AG04449 (cell line): ENCODE data around the gene HK2.

Experiments
- CTCF ChIA-PET: fragments of 350-600 bp; formaldehyde crosslinking; extraction: SDS; loops from one replicate; lab custom pipeline; 2021; ENCODE audit warnings: antibody characterized with exemption; lab: Yijun Ruan, JAX
- POLR2A ChIA-PET: fragments of 400-600, 350-600 bp; formaldehyde crosslinking; extraction: SDS; loops from one replicate; lab custom pipeline; 2020; ENCODE audit warnings: antibody characterized with exemption, inconsistent platforms; lab: Yijun Ruan, JAX
- DNase-seq: peaks from one replicate; pipeline ENCODE4 v3.0.0-alpha.2; 2010; ENCODE audit warnings: low read depth, low spot score
- H3K4me3 ChIP-seq: 2 replicates; pipeline ENCODE4 v1.5.1; 2011; ENCODE audit warnings: low read depth, mild to moderate bottlenecking, control low read depth, low read length
- TF ChIP-seq, protein P1 (sequence below): IDR thresholded peaks from one replicate; pipeline ENCODE4 v1.5.1; 2011; ENCODE audit warnings: mild to moderate bottlenecking, moderate library complexity, low read length, control low read depth, inconsistent platforms; ENCODE audit not compliant: insufficient read depth; ENCODE audit errors: missing control alignments

The HK2 gene

DNA sequence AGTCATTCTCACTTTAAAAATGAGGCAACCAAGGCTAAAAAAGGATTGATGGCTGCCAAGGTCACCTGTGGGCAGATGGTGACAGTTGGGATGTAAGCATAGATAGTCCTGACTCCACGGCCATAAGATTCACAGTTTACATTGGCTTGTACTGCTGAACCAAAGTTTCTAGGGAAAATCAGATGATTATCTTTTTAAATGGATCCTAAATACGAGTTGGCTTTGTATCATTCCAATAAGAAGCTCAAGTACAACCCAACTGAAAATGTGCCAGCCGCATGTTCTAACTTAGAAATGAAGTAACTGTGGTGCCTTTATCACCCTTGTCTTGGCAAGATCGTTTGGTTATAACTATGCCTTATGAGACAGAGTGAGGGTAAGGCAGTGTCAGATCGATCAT is 27.6 kb downstream of the HK2 start:
- no peak for DNase-seq
- ChIA-PET CTCF (interaction anchor here (1.1 to 5.2 kb wide), 5 partner anchors 13 to 173 kb away, joined by 3 to 35 read pairs (median 6); no protein-coding TSS in a partner anchor), POLR2A (no interaction called here)
- no peak overlapping the region for H3K4me3 ChIP-seq
- TF ChIP-seq, protein P1, sequence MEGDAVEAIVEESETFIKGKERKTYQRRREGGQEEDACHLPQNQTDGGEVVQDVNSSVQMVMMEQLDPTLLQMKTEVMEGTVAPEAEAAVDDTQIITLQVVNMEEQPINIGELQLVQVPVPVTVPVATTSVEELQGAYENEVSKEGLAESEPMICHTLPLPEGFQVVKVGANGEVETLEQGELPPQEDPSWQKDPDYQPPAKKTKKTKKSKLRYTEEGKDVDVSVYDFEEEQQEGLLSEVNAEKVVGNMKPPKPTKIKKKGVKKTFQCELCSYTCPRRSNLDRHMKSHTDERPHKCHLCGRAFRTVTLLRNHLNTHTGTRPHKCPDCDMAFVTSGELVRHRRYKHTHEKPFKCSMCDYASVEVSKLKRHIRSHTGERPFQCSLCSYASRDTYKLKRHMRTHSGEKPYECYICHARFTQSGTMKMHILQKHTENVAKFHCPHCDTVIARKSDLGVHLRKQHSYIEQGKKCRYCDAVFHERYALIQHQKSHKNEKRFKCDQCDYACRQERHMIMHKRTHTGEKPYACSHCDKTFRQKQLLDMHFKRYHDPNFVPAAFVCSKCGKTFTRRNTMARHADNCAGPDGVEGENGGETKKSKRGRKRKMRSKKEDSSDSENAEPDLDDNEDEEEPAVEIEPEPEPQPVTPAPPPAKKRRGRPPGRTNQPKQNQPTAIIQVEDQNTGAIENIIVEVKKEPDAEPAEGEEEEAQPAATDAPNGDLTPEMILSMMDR, result no peak

GRCh38 chr2:74862020-74862964 is 28.4 kb downstream of the HK2 start:
- ChIA-PET CTCF (interaction anchor here (0.7 to 5.2 kb wide), 13 partner anchors 9 to 173 kb away, joined by 3 to 35 read pairs (median 4); no protein-coding TSS in a partner anchor), POLR2A (no interaction called here)
- no peak overlapping the region for H3K4me3 ChIP-seq

DNA sequence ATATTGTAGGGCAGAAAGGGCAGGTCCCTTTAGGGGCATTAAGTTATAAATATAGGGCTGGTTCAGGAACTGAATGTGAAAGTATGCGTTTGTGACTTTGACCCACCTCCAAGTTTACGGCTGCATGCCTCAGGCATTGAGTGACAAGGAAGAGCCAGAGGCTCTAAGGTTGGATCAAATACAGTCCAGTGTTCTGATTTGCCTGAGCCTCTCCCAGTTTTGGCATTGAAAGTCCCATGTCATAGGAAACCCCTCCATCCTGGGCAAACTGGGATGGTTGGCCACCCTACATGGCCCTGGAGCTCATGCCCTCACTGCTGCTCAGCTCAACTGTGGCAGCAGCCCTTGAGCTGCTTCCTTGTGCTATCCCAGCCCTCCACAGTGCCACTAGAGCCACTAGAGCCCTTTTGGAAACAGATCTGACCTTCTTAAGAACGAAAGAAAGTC is 29.9 kb downstream of the HK2 start:
- no peak for DNase-seq
- ChIA-PET CTCF (interaction anchor here (1.1 to 5.2 kb wide), 4 partner anchors 13 to 173 kb away, joined by 3 to 35 read pairs (median 6); no protein-coding TSS in a partner anchor), POLR2A (interaction anchor here (0.8 kb wide), 1 partner anchor 25 kb away, joined by 3 read pairs; no protein-coding TSS in a partner anchor)
- TF ChIP-seq, protein P1, result no peak
- H3K4me3 ChIP-seq, result no peak overlapping the region

More at GRCh38 chr2:74862020-74862964, 28.4 kb downstream of the HK2 start:
- TF ChIP-seq, protein P1, result no peak
- no peak for DNase-seq

GRCh38 chr2:74864728-74865722 is 31.1 kb downstream of the HK2 start:
- CTCF ChIA-PET, result interaction anchor here (1.2 to 5.2 kb wide), 3 partner anchors 12 to 151 kb away, joined by 3 to 35 read pairs (median 7); no protein-coding TSS in a partner anchor
- POLR2A ChIA-PET, result no interaction called here
- no peak overlapping the region for H3K4me3 ChIP-seq
- TF ChIP-seq, protein P1, result no peak
- no peak for DNase-seq

DNA sequence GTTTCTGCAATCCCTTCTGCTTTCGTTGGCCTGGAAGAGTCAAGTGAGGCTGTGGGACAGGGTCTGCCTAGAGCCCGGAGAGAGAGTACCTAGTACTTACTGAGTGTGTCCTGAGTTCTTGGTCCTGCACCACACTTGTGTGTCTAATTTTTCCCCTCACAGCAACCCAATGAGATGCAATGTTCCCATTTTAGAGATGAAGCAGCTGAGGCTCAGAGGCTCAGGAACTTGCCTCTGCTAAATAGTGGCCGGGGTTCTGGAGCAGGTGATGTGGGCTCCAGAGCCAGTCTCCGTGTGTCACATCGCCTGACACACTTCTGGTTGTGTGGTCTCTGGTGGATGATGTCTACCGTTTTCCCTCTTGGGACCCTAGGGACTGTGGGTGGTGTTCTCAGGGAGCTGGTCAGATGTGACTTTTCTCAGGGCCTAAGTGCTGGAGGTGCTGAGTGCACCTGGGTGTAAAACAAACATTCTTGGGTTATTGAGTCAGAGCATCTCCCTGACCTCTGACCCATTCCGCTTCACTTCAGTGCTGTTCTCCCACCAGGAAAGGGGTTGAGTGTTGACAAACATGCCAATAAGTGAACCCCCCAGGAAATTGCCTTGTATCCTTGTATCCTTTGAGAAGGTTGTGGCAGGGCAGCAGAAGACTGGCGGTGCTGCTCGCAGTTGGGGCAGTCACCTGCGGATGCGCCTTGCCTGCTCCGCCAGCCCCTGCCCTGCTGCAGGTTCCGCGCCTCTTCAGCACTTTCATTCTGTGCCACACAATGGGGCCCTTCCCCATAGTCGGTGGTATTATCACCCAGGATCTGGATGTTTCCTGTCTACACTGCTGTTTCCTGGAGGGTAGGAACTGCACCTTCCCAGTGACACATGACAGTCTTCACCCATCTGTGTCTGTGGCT is 32.1 kb downstream of the HK2 start:
- CTCF ChIA-PET, result interaction anchor here (0.9 to 5.2 kb wide), 4 partner anchors 11 to 175 kb away, joined by 3 to 35 read pairs (median 5); no protein-coding TSS in a partner anchor
- no peak overlapping the region for H3K4me3 ChIP-seq
- TF ChIP-seq, protein P1, result no peak
- POLR2A ChIA-PET, result no interaction called here
- no peak for DNase-seq
